GM19467 (cell line): Measurements from ENCODE around the gene SLC22A12.

Source experiments
- ATAC-seq: cut with Tn5 transposase; IDR thresholded peaks from one replicate; pipeline ENCODE4 v1.9.1; 2021; ENCODE audit warnings: mild to moderate bottlenecking, moderate library complexity; ENCODE audit not compliant: unreplicated experiment

The SLC22A12 gene

DNA sequence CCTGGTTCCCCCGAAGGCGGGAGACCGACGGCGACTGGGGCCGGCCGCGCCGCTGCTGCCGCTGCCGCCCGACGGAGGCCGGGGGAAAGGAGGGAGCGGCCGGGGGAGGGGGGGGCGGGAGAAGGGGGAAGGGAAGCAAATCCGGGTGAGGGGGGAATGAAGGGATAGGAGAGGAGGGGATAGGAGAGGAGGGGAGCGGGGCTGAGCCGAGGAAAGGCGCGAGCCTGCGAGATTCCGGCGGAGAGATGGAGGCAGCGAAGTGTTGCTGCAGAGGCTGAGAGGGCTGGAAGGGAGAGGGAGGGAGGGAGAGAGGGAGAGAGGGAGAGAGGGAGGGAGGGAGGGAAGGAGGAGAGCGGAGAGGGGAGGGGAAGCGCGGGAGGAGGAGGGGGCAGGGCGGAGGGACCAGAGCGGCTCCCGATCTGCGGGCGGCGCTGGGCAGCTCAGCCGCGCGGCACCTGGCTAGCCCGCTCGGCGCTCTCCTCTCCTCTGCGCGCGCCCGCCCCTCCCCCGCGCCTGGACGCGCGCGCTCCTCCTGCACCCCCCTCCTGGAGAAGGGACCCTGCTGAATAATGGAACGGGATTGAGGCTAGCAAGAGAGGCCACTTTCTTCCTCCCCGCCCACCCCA is 52.3 kb downstream of the SLC22A12 start:
- ATAC-seq = no peak

DNA sequence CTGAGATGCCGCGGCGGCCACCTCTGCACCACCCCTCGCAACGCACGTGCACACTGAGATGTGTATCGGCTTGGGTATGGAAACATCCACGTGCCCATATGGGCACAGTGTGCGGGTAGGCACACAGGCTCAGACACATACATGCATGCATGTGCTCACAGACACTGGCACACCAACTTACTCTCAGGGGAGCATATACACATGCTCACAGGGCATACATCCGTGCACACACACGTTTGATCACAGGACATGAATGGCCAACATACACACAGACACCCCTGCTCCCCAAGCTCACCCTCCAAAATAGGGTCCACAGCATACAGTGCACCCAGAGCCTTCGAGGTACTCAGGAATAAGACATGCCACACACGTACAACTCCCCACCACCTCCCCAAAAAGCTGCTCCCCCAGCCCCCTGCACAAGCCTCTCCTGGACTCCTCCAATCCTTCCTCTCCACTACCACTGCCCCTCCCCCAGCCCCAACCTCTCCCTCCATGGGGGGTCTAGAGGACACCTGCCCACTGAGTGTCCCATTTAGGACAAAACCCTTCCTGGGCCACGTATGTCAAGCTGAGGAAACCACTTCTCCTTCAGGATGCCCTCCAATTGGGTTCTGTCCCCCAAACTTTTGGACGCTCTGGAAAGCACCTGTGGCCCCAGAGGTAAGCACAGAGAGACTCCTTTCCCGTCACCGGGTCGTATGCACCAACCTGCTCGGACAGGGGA is 53.1 kb downstream of the SLC22A12 start:
- no peak for ATAC-seq

DNA sequence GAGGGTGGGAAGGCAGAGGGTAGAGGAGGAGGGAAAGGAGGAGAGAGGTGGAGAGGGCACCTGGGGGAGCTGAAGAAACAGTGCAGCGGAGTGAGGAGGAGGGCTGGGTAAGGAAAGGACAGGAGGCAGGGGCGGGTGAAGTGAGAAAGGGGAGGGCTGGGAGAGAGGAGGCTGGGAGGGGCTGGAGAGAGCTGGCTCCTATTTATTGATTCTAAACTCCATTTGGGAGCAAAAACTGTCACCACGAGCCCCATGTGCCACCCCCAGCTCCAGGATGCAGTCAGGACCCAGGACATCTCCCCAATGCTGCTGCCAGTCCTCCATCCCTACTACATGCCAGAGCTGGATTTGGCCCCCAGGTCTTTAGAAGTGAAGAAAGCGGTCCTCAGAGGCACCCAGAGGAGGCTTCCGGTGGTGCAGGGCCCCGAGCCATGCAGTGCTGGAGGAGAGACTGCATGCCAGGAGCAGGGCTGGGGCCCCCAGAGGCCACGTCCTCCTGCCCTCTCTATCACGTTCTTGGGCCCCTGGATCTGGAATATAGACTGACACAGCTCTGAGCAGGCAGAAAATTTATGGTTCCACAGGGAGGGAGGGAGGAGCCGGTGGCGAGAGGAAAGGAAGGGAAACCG is 53.7 kb downstream of the SLC22A12 start:
- ATAC-seq = no peak

DNA sequence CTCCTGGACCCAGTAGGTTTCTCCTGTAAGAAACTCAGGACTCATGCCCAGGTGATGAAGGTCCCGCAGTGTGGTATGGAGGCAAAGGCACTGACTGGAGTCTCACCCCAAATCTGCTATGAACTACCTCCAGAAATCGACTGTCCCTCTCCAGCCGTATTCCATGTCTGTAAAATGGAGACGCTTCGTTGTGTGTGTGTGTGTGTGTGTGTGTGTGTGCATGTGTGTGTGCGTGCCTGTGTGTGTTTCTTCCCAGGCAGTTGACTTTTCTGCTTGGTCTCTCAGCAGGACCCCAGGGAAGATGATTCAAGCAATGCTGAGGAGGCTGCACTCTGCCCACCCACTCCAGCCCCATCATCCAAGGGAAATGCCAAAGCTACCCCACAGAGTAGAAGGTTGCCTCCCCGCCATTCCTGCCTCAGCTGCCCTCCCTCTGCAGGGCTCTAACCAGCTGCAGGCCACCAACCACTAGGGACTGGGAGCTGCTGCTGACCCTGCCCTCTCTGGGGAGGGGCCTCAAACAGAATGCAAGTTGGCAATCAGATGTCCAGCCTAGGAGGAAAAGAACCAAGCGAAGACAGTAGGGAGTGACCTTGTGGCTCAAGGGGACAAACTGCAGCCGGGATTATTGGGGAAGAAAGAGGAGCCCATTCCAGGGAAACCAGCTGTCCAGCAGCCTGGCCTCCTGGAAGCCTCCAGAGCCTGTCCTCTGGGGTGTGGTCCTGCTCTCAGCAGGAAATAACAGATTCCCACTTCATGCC is 56.2 kb downstream of the SLC22A12 start:
- no peak for ATAC-seq

DNA sequence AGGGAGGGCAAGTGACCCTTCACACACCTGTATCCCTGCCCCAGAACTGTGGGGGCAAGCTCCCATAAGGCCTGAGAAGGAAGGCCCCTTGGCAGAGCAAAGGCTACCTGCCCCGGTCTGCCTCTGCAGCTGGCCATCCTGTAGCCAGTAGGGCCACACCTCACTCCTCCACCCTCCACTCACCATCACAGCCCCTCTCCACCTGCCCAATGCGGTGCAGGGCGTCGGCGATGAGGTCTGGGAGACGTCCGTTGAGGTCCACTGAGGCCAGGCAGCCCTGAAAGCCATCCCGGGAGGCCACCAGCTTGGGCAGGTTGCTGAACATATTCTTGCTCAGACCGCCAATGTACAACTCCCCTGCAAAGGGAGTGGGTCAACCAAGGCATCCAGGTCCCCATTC is 57.5 kb downstream of the SLC22A12 start:
- ATAC-seq = no peak

DNA sequence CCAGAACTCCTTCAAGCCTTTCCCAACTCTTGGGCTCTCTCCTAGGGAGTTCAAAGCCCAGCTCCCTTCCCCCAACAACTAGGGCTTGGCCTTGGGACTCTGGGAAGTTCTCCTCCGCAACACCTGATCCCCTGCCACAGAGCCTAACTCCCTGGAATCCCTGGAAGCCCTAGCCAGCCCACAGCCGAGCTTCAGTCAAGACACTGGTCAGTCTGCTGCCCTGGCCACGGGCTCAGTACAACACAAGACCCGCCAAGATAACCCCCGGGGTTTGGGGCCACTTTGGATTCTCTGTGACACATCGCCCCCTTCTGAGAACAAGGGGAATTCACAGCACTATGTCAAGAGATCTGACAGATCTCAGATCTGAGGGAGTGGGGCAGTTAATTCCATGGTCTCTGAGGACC is 58.3 kb downstream of the SLC22A12 start:
- no peak for ATAC-seq

DNA sequence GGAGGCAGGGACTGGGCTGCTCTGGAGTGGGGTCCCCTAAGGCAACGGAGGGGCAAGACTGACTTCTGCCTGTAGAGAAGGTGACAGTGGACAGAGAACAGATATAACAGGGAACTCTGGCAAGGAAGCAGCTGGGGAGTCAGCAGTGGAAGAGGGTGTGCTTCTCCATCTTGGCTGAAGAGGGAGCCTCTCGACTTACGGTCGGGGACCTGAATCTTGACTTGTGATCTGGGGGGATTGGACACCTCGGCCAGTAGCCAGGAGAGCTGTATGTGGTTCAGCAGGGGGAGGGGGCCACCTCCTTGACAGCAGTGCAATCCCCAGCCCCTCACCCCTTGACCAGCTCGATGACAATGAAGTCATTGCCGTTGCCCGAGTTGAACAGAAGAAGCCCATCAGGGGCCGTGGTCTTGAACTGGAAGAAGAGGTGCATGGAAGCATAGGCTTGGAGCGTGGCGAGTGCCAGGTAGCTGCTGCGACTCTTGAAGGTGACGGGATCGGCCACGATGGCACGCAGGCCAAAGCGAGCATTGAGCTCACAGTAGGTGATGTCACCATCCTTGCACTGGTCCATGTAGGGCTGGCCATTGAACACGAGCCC is 60.0 kb downstream of the SLC22A12 start:
- ATAC-seq = no peak
